H9 (cell line): ENCODE results near the gene BARX1. TPM values are rescaled to one million over a fixed set of nuclear protein-coding genes. Genes with fewer than 3 reads are reported as not detected.

Source experiments
- DNase-seq: peaks from one replicate; pipeline ENCODE4 v3.0.0-alpha.2; 2017
- H2AFZ ChIP-seq: one replicate; pipeline ENCODE4 v1.6.1; 2013; ENCODE audit warnings: mild to moderate bottlenecking, low read length, control low read depth, moderate library complexity
- H2AK5ac ChIP-seq: 2 replicates; pipeline ENCODE4 v1.6.1; 2013; ENCODE audit warnings: low read length, control low read depth, mixed read lengths; ENCODE audit not compliant: insufficient read length
- H2BK120ac ChIP-seq: one replicate; pipeline ENCODE4 v1.6.1; 2013; ENCODE audit warnings: low read depth, mild to moderate bottlenecking, low read length, control low read depth, inconsistent platforms; ENCODE audit not compliant: poor library complexity, severe bottlenecking
- H2BK12ac ChIP-seq: 2 replicates; pipeline ENCODE4 v1.6.1; 2013; ENCODE audit warnings: low read length, control low read depth, mixed read lengths, low read depth; ENCODE audit not compliant: insufficient read length
- H2BK15ac ChIP-seq: 2 replicates; pipeline ENCODE4 v1.6.1; 2013; ENCODE audit warnings: low read depth, low read length, control low read depth
- H2BK20ac ChIP-seq: one replicate; pipeline ENCODE4 v1.6.1; 2013; ENCODE audit warnings: low read depth, mild to moderate bottlenecking, low read length, control low read depth, inconsistent platforms; ENCODE audit not compliant: poor library complexity, severe bottlenecking
- H2BK5ac ChIP-seq: 2 replicates; pipeline ENCODE4 v1.6.1; 2013; ENCODE audit warnings: low read length, control low read depth, mixed read lengths; ENCODE audit not compliant: insufficient read length
- H3K14ac ChIP-seq: 2 replicates; pipeline ENCODE4 v1.6.1; 2013; ENCODE audit warnings: low read length, control low read depth; ENCODE audit not compliant: insufficient read depth
- H3K18ac ChIP-seq: 2 replicates; pipeline ENCODE4 v1.6.1; 2013; ENCODE audit warnings: low read depth, mild to moderate bottlenecking, mixed read lengths, low read length, control low read depth; ENCODE audit not compliant: insufficient read length
- H3K23ac ChIP-seq: 2 replicates; pipeline ENCODE4 v1.6.1; 2013; ENCODE audit warnings: low read length, control low read depth, mixed read lengths, low read depth; ENCODE audit not compliant: insufficient read length
- H3K23me2 ChIP-seq: 2 replicates; pipeline ENCODE4 v1.6.1; 2013; ENCODE audit warnings: low read depth, mild to moderate bottlenecking, mixed read lengths, low read length, control low read depth; ENCODE audit not compliant: insufficient read length, poor library complexity, severe bottlenecking
- H3K27ac ChIP-seq: 2 replicates; pipeline ENCODE4 v1.5.1; 2013; ENCODE audit warnings: low read length, control low read depth, mixed read lengths, low read depth; ENCODE audit not compliant: insufficient read length
- H3K27me3 ChIP-seq: 2 replicates; pipeline ENCODE4 v1.6.1; 2013; ENCODE audit warnings: low read length, control low read depth, inconsistent platforms; ENCODE audit not compliant: insufficient read depth
- H3K4ac ChIP-seq: 2 replicates; pipeline ENCODE4 v1.6.1; 2013; ENCODE audit warnings: low read depth, mild to moderate bottlenecking, control low read depth, inconsistent platforms, low read length, moderate library complexity
- H3K4me1 ChIP-seq: 2 replicates; pipeline ENCODE4 v1.6.1; 2013; ENCODE audit warnings: low read length, control low read depth, inconsistent platforms; ENCODE audit not compliant: insufficient read depth
- H3K4me2 ChIP-seq: 2 replicates; pipeline ENCODE4 v1.6.1; 2013; ENCODE audit warnings: low read length, control low read depth, mixed read lengths; ENCODE audit not compliant: insufficient read length, insufficient read depth
- H3K56ac ChIP-seq: 2 replicates; pipeline ENCODE4 v1.6.1; 2013; ENCODE audit warnings: low read depth, mild to moderate bottlenecking, mixed read lengths, low read length, control low read depth; ENCODE audit not compliant: insufficient read length
- H3K79me1 ChIP-seq: 2 replicates; pipeline ENCODE4 v1.6.1; 2013; ENCODE audit warnings: low read depth, mild to moderate bottlenecking, moderate library complexity, low read length, control low read depth, inconsistent platforms; ENCODE audit not compliant: insufficient read depth, poor library complexity, severe bottlenecking
- H3K79me2 ChIP-seq: 2 replicates; pipeline ENCODE4 v1.6.1; 2013; ENCODE audit warnings: low read length, control low read depth, inconsistent platforms; ENCODE audit not compliant: insufficient read depth
- H3K9ac ChIP-seq: 2 replicates; pipeline ENCODE4 v1.6.1; 2013; ENCODE audit warnings: low read length, control low read depth, mixed read lengths; ENCODE audit not compliant: insufficient read length; ENCODE audit errors: extremely low read depth
- H3K9me3 ChIP-seq: one replicate; pipeline ENCODE4 v1.6.1; 2013; ENCODE audit warnings: low read depth, low read length, inconsistent platforms; ENCODE audit not compliant: control insufficient read depth
- H3T11ph ChIP-seq: one replicate; pipeline ENCODE4 v1.6.1; 2013; ENCODE audit warnings: mild to moderate bottlenecking, low read length, control low read depth, inconsistent platforms
- H4K20me1 ChIP-seq: one replicate; pipeline ENCODE4 v1.6.1; 2013; ENCODE audit not compliant: control insufficient read depth, insufficient read length, insufficient read depth
- H4K5ac ChIP-seq: 2 replicates; pipeline ENCODE4 v1.6.1; 2013; ENCODE audit warnings: low read depth, mild to moderate bottlenecking, mixed read lengths, low read length, control low read depth; ENCODE audit not compliant: insufficient read length
- H4K8ac ChIP-seq: replicated peaks from 2 replicates; pipeline ENCODE4 v1.6.1; 2013; ENCODE audit warnings: low read length, control low read depth, mixed read lengths, low read depth; ENCODE audit not compliant: insufficient read length
- H4K91ac ChIP-seq: 2 replicates; pipeline ENCODE4 v1.6.1; 2013; ENCODE audit warnings: low read depth, mild to moderate bottlenecking, moderate library complexity, mixed read lengths, low read length, control low read depth; ENCODE audit not compliant: insufficient read length
- H3K27ac Mint-ChIP-seq, 3 experiments: 2 replicates in 2 of 3; 3 replicates in 1 of 3; pipeline ENCODE4 v1.8.0; 2020 to 2021; ENCODE audit warnings: mixed read lengths in 3 of 3, mild to moderate bottlenecking in 1 of 3, moderate library complexity in 1 of 3
- H3K27me3 Mint-ChIP-seq: 2 replicates; pipeline ENCODE4 v1.8.0; 2021; ENCODE audit warnings: low read depth, mild to moderate bottlenecking, moderate library complexity, mixed read lengths
- H3K36me3 Mint-ChIP-seq, 3 experiments: 2 replicates in 2 of 3; 3 replicates in 1 of 3; pipeline ENCODE4 v1.8.0; 2020 to 2021; ENCODE audit warnings: low read depth in 3 of 3, mixed read lengths in 3 of 3; ENCODE audit not compliant: insufficient read depth in 1 of 3
- H3K4me1 Mint-ChIP-seq, 2 experiments: 2 replicates each; pipeline ENCODE4 v1.8.0; 2020; ENCODE audit warnings: mixed read lengths in 2 of 2
- H3K4me3 Mint-ChIP-seq, 2 experiments: 2 replicates in 1 of 2; 3 replicates in 1 of 2; pipeline ENCODE4 v1.8.0; 2020 to 2021; ENCODE audit warnings: mild to moderate bottlenecking in 2 of 2, mixed read lengths in 2 of 2, moderate library complexity in 1 of 2
- H3K9me3 Mint-ChIP-seq, 2 experiments: 2 replicates in 1 of 2; 3 replicates in 1 of 2; pipeline ENCODE4 v1.8.0; 2020; ENCODE audit warnings: mild to moderate bottlenecking in 2 of 2, mixed read lengths in 2 of 2, moderate library complexity in 1 of 2
- WGBS: extraction: QIAGEN DNeasy Blood & Tissue Kit; methylation state at CpG from one replicate; pipeline ENCODE4 v1.1.7; 2013; ENCODE audit warnings: missing lambda C conversion rate, low lambda C conversion rate, mixed read lengths; ENCODE audit not compliant: insufficient read length; ENCODE audit errors: extremely low coverage; 5-methylcytosine and 5-hydroxymethylcytosine counted together
- total RNA-seq: library from RNA; stranded (reverse); gene quantifications from 2 replicates; pipeline ENCODE4 v1.2.1, GENCODE V29; 2021
- TF ChIP-seq, protein P1 (sequence below): fragments of 200-600 bp; sonication (generic); conservative IDR thresholded peaks from 3 replicates; pipeline ENCODE4 v1.8.0; 2021; ENCODE audit warnings: antibody characterized with exemption, mild to moderate bottlenecking

Gene BARX1
- total RNA-seq, 1 experiment from 2014 or later: 1.2 TPM

DNA sequence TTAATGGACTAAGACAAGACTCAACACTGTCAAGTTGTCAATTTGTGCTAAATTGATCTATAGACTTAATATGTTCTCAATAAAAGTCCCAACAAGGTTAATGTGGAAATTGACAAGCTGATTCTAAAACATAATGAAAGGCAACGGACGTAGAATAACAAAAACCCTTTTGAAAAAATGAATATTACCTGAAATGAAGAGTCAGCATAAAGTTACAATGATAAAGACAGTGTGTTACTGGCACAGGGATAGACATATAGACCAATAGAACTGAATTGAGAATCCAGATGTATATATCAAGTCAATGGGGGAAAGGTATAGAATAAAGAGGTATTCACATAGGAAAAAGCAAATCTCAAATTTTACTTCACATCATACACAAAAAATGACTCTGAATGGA lies 37.7 kb upstream of the BARX1 start:
- Histone ChIP-seq H3K79me2 (no peaks in the 10 kb centered on the region), H3K9me3 (no peaks in the 10 kb centered on the region), H3K4ac (no peak overlapping the region), H2BK15ac (no peak overlapping the region), H4K20me1 (no peaks in the 10 kb centered on the region), H3K14ac (no peak overlapping the region), H2AFZ (no peak overlapping the region), H3K56ac (no peak overlapping the region), H2BK12ac (no peak overlapping the region), H4K8ac (no peak overlapping the region), H3K9ac (no peak overlapping the region), H2BK120ac (no peak overlapping the region), H3K23me2 (no peaks in the 10 kb centered on the region), H3K27ac (no peak overlapping the region), H3K4me1 (no peaks in the 10 kb centered on the region), H2AK5ac (no peak overlapping the region), H3K4me2 (no peak overlapping the region), H3K18ac (no peak overlapping the region), H2BK20ac (no peak overlapping the region), H3K27me3 (no peaks in the 10 kb centered on the region), H3K23ac (no peak overlapping the region), H3K79me1 (no peaks in the 10 kb centered on the region), H2BK5ac (no peak overlapping the region), H4K91ac (no peak overlapping the region), H4K5ac (no peak overlapping the region), H3T11ph (no peak overlapping the region)
- H3K27ac Mint-ChIP-seq: no peak overlapping the region
- no CpG with 5 or more reads among the region's 2 CpGs for WGBS
- no peak overlapping the region for H3K4me3 Mint-ChIP-seq
- H3K27me3 Mint-ChIP-seq: peaks cover 3% of the 10 kb centered on the region
- TF ChIP-seq, protein P1, sequence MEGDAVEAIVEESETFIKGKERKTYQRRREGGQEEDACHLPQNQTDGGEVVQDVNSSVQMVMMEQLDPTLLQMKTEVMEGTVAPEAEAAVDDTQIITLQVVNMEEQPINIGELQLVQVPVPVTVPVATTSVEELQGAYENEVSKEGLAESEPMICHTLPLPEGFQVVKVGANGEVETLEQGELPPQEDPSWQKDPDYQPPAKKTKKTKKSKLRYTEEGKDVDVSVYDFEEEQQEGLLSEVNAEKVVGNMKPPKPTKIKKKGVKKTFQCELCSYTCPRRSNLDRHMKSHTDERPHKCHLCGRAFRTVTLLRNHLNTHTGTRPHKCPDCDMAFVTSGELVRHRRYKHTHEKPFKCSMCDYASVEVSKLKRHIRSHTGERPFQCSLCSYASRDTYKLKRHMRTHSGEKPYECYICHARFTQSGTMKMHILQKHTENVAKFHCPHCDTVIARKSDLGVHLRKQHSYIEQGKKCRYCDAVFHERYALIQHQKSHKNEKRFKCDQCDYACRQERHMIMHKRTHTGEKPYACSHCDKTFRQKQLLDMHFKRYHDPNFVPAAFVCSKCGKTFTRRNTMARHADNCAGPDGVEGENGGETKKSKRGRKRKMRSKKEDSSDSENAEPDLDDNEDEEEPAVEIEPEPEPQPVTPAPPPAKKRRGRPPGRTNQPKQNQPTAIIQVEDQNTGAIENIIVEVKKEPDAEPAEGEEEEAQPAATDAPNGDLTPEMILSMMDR: no peak
- no peak for DNase-seq
- no peaks in the 10 kb centered on the region for H3K4me1 Mint-ChIP-seq
- H3K36me3 Mint-ChIP-seq: peaks cover 0 to 2% (median 0%) of the 10 kb centered on the region in 3 experiments; a peak in 2 of 7 replicates
- peaks cover 5 to 6% of the 10 kb centered on the region in 2 experiments; a peak in 4 of 5 replicates for H3K9me3 Mint-ChIP-seq
